Fibroblast of the conjunctiva (primary cell): ENCODE data around the gene SLX4IP.
A peak's percentile ranks its signal among the peaks of the same experiment; 100 is the strongest.

Source experiments
- DNase-seq: peaks from one replicate; pipeline ENCODE4 v3.0.0-alpha.2; 2010; ENCODE audit warnings: low read depth

The SLX4IP gene

GRCh38 chr20:10497283-10497682 is 62.2 kb downstream of the SLX4IP start:
- no peak for DNase-seq

GRCh38 chr20:10497791-10498190 is 62.7 kb downstream of the SLX4IP start:
- DNase-seq, result no peak

- no peak for DNase-seq
Measured at GRCh38 chr20:10498200-10498599, 63.1 kb downstream of the SLX4IP start.

- DNase-seq, result no peak
Measured at GRCh38 chr20:10501402-10501801, 66.3 kb downstream of the SLX4IP start.

GRCh38 chr20:10502098-10502526 is 67.0 kb downstream of the SLX4IP start:
- DNase-seq, result no peak

- no peak for DNase-seq
Measured at GRCh38 chr20:10504608-10504993, 69.5 kb downstream of the SLX4IP start.

- no peak for DNase-seq
Measured at GRCh38 chr20:10504994-10505730, 70.1 kb downstream of the SLX4IP start.

GRCh38 chr20:10505827-10506226 is 70.7 kb downstream of the SLX4IP start:
- DNase-seq, result no peak

GRCh38 chr20:10507052-10507451 is 71.9 kb downstream of the SLX4IP start:
- no peak for DNase-seq

- no peak for DNase-seq
Measured at GRCh38 chr20:10508060-10508459, 73.0 kb downstream of the SLX4IP start.

GRCh38 chr20:10508468-10509251 is 73.6 kb downstream of the SLX4IP start:
- DNase-seq, result no peak

- no peak for DNase-seq
Measured at GRCh38 chr20:10509376-10509775, 74.3 kb downstream of the SLX4IP start.

- DNase-seq, result no peak
Measured at GRCh38 chr20:10510216-10510615, 75.1 kb downstream of the SLX4IP start.

- DNase-seq, result no peak
Measured at GRCh38 chr20:10511170-10511508, 76.0 kb downstream of the SLX4IP start.

GRCh38 chr20:10511509-10512251 is 76.6 kb downstream of the SLX4IP start:
- peak; percentile 88 for DNase-seq

GRCh38 chr20:10513061-10513460 is 78.0 kb downstream of the SLX4IP start:
- no peak for DNase-seq

- DNase-seq, result no peak
Measured at GRCh38 chr20:10513931-10514575, 78.9 kb downstream of the SLX4IP start.

- no peak for DNase-seq
Measured at GRCh38 chr20:10516529-10516928, 81.4 kb downstream of the SLX4IP start.

- DNase-seq, result no peak
Measured at GRCh38 chr20:10519361-10520046, 84.4 kb downstream of the SLX4IP start.

- no peak for DNase-seq
Measured at GRCh38 chr20:10520528-10520927, 85.4 kb downstream of the SLX4IP start.

- peak; percentile 62 for DNase-seq
Measured at GRCh38 chr20:10521068-10521831, 86.1 kb downstream of the SLX4IP start.
